ENCODE data around the gene ABR. TPM values are rescaled to one million over a fixed set of nuclear protein-coding genes. Genes with fewer than 3 reads are reported as not detected.
A peak's percentile ranks its signal among the peaks of the same experiment; 100 is the strongest.

ABR gene
- total and polyA plus RNA-seq, 5 donors from 2014 or later, result 13.2 to 116 (median 18.3) TPM

DNA sequence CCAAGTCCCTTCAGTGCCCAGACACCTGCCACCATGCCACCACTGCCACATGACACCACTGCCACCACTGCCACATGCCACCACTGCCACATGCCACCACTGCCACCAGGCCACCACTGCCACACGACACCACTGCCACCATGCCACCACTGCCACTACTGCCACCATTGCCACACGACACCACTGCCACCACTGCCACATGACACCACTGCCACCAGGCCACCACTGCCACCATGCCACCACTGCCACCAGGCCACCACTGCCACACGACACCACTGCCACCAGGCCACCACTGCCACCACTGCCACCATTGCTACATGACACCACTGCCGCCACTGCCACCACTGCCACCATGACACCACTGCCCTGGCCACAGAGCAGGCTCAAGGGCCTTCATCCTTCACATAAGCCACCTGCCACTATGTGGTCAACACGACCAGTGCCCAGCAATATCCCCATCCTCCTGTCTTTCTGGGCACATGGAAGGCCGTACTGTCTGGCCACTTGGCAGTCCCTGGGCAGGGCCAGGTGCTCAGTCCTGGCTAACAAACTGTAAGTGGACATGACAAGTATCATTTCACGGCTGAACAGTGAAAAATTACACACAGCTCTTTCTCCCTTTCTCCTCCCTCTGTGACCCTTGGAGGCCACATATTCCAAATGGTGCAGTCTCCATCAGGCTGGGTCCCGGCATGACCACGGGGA, 33.1 kb downstream of the ABR start:
- Mint-ChIP-seq H3K4me1 (no peaks in the 10 kb centered on the region), H3K36me3 (peaks cover 4% of the 10 kb centered on the region), H3K4me3 (no peak overlapping the region), H3K27me3 (no peaks in the 10 kb centered on the region), H3K9me3 (no peaks in the 10 kb centered on the region), H3K27ac (no peak overlapping the region)
- no peak overlapping the region for H3K4me3 ChIP-seq (ENCODE audit: low read depth, low read length)
- DNase-seq (no peak), ATAC-seq (ENCODE audit: low read depth in 2 of 2) (no peak)
- H3K9me3 ChIP-seq (ENCODE audit: control insufficient read depth in 2 of 2, low read length in 2 of 2), result no peaks in the 10 kb centered on the region
- no peaks in the 10 kb centered on the region for H3K36me3 ChIP-seq (ENCODE audit: control insufficient read depth, insufficient read depth, low read length)
- no peaks in the 10 kb centered on the region for H3K27me3 ChIP-seq (ENCODE audit: control insufficient read depth, insufficient read depth, low read length)
- no peaks in the 10 kb centered on the region for H3K4me1 ChIP-seq (ENCODE audit: control insufficient read depth, insufficient read depth, low read length, poor library complexity, severe bottlenecking)
- no peak overlapping the region for H3K27ac ChIP-seq (ENCODE audit: insufficient read depth, low read length, poor library complexity, severe bottlenecking)

DNA sequence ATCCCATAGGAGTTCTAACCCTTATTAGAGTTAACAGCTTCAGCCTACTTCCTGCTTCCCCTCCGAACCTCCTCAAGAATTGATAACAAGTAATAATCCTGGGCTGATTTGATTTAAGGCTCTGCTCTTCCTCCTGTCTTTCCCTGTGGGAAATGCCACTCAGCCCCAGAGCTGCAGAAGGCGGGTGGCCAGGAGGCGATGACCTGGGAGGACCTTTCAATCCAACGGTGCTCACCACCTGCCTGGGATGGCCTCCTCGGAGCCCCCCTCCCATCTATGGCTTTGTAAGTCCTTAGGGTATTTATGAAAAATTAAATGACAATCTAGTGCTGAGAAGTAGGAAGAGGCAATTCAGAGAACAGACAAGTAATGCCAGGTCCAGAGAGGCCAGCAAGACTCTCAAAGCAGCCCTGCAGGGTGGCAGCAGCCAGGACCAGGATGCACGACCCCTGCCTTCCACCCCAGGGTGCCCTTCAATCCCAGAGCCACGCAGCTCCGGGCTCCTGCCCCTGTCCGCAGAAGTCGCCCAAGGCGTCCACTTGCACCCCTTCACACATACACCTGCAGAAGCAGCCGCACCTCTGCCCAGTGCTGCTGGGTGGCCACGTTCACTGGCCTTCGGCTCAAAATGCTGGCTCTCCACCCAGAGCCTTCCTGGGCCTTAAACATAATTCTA, 34.3 kb downstream of the ABR start:
- Histone ChIP-seq H3K9me3 (ENCODE audit: control insufficient read depth in 2 of 2, low read length in 2 of 2) (no peaks in the 10 kb centered on the region), H3K4me1 (ENCODE audit: control insufficient read depth, insufficient read depth, low read length, poor library complexity, severe bottlenecking) (no peaks in the 10 kb centered on the region), H3K4me3 (ENCODE audit: low read depth, low read length) (no peak overlapping the region), H3K27ac (ENCODE audit: insufficient read depth, low read length, poor library complexity, severe bottlenecking) (no peak overlapping the region), H3K36me3 (ENCODE audit: control insufficient read depth, insufficient read depth, low read length) (no peaks in the 10 kb centered on the region), H3K27me3 (ENCODE audit: control insufficient read depth, insufficient read depth, low read length) (no peaks in the 10 kb centered on the region)
- Mint-ChIP-seq H3K27ac (no peak overlapping the region), H3K4me1 (no peaks in the 10 kb centered on the region), H3K36me3 (peaks cover 4% of the 10 kb centered on the region), H3K27me3 (no peaks in the 10 kb centered on the region), H3K4me3 (no peak overlapping the region), H3K9me3 (no peaks in the 10 kb centered on the region)
- no peak for ATAC-seq (ENCODE audit: low read depth in 2 of 2)
- no peak for DNase-seq

DNA sequence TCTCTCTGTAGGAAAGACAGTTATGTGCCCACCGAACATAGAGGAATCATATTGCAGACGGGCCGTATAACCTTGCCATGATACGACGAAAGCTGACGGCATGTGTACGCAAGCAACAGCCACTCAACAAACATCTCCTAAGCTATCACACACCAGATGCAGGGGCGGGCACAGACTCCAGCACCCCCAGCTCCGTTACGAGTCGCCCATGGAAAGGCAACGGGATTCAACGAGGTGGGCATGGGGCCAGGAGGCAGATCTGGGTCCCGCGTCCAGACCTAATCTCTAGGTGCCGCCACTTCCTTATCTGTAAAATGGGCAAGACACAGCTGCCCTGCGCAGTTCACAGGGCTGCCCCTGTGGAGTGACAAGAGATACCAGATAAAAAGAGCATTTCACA, 35.6 kb downstream of the ABR start:
- DNase-seq (no peak), ATAC-seq (ENCODE audit: low read depth in 2 of 2) (no peak)
- Mint-ChIP-seq H3K4me3 (no peak overlapping the region), H3K27me3 (no peaks in the 10 kb centered on the region), H3K27ac (no peak overlapping the region), H3K36me3 (no peaks in the 10 kb centered on the region), H3K9me3 (no peaks in the 10 kb centered on the region), H3K4me1 (no peaks in the 10 kb centered on the region)
- no peak overlapping the region for H3K4me3 ChIP-seq (ENCODE audit: low read depth, low read length)
- no peaks in the 10 kb centered on the region for H3K9me3 ChIP-seq (ENCODE audit: control insufficient read depth in 2 of 2, low read length in 2 of 2)
- no peak overlapping the region for H3K27ac ChIP-seq (ENCODE audit: insufficient read depth, low read length, poor library complexity, severe bottlenecking)
- H3K27me3 ChIP-seq (ENCODE audit: control insufficient read depth, insufficient read depth, low read length), result no peaks in the 10 kb centered on the region
- no peaks in the 10 kb centered on the region for H3K36me3 ChIP-seq (ENCODE audit: control insufficient read depth, insufficient read depth, low read length)
- no peaks in the 10 kb centered on the region for H3K4me1 ChIP-seq (ENCODE audit: control insufficient read depth, insufficient read depth, low read length, poor library complexity, severe bottlenecking)

DNA sequence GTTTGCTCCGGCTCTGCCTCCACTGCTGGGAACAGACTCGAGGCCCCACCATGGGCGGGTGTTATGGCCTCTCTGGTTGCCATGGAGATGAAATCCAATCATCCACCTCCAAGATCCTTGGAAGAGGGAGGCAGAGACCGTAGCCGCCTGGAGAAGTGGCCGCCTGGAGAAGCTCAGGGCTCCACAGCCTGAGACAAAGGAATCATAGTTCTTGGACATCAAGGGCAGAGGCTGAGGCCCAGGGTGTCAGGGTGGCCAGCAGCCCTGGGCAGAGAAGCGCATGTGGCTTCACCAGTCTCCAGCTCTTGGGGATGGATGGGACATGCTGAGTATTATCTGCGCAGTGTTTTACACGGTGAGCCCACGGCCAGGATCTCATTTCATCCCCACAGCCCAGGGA, 36.2 kb downstream of the ABR start:
- Histone ChIP-seq H3K9me3 (ENCODE audit: control insufficient read depth in 2 of 2, low read length in 2 of 2) (no peaks in the 10 kb centered on the region), H3K4me1 (ENCODE audit: control insufficient read depth, insufficient read depth, low read length, poor library complexity, severe bottlenecking) (no peaks in the 10 kb centered on the region), H3K27ac (ENCODE audit: insufficient read depth, low read length, poor library complexity, severe bottlenecking) (no peak overlapping the region), H3K4me3 (ENCODE audit: low read depth, low read length) (no peak overlapping the region), H3K36me3 (ENCODE audit: control insufficient read depth, insufficient read depth, low read length) (no peaks in the 10 kb centered on the region), H3K27me3 (ENCODE audit: control insufficient read depth, insufficient read depth, low read length) (no peaks in the 10 kb centered on the region)
- no peaks in the 10 kb centered on the region for H3K27me3 Mint-ChIP-seq
- ATAC-seq (ENCODE audit: low read depth in 2 of 2) (no peak), DNase-seq (no peak)
- no peak overlapping the region for H3K27ac Mint-ChIP-seq
- H3K36me3 Mint-ChIP-seq, result no peaks in the 10 kb centered on the region
- H3K4me3 Mint-ChIP-seq, result no peak overlapping the region
- H3K4me1 Mint-ChIP-seq, result no peaks in the 10 kb centered on the region
- no peaks in the 10 kb centered on the region for H3K9me3 Mint-ChIP-seq

DNA sequence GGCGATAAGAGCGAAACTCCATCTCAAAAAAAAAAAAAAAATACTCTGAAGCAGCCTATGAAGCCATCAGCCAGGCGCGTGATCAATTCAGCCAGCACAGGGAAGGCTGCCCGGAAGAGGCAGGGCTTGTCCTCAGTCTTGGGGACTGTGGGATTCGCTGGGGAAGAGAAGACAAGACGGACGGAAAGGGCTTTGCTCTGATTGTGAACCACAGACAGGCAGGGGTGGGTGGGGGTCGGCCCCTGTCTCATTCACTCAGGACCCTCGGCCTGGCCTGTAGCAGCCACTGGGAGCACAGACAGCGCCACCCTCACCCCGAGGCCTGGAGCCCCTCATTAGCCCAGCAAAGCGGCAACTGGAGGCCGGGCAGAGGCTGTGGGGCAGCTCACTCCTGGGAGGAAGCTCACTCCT, 37.2 kb downstream of the ABR start:
- H3K27me3 Mint-ChIP-seq, result no peaks in the 10 kb centered on the region
- H3K36me3 Mint-ChIP-seq, result no peaks in the 10 kb centered on the region
- Histone ChIP-seq H3K9me3 (ENCODE audit: control insufficient read depth in 2 of 2, low read length in 2 of 2) (no peaks in the 10 kb centered on the region), H3K4me3 (ENCODE audit: low read depth, low read length) (no peak overlapping the region), H3K4me1 (ENCODE audit: control insufficient read depth, insufficient read depth, low read length, poor library complexity, severe bottlenecking) (no peaks in the 10 kb centered on the region), H3K27me3 (ENCODE audit: control insufficient read depth, insufficient read depth, low read length) (no peaks in the 10 kb centered on the region), H3K27ac (ENCODE audit: insufficient read depth, low read length, poor library complexity, severe bottlenecking) (no peak overlapping the region), H3K36me3 (ENCODE audit: control insufficient read depth, insufficient read depth, low read length) (no peaks in the 10 kb centered on the region)
- no peak for ATAC-seq (ENCODE audit: low read depth in 2 of 2)
- no peak overlapping the region for H3K4me3 Mint-ChIP-seq
- DNase-seq, result no peak
- H3K4me1 Mint-ChIP-seq, result no peaks in the 10 kb centered on the region
- H3K27ac Mint-ChIP-seq, result no peak overlapping the region
- no peaks in the 10 kb centered on the region for H3K9me3 Mint-ChIP-seq

DNA sequence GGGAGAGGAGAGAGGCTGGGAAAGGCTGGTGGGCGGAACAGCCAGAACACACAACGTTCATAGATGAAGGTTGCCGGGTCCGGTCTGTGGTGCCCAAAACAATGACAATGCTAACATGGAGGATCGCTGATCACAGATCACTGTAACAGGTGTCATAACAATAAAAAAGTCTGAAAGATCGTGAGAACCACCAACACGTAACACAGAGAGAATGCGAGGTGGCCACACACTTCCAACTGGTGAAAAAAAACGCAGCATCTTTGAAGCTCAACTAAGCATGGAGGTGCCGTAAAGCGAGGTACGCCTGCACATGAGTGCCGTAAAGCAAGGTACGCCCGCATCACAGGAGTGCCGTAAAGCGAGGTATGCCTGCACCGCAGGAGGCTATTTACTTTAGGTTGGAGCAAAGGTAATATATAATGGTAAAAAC, 42.3 kb downstream of the ABR start:
- Histone ChIP-seq H3K36me3 (ENCODE audit: control insufficient read depth, insufficient read depth, low read length) (no peaks in the 10 kb centered on the region), H3K4me3 (ENCODE audit: low read depth, low read length) (no peak overlapping the region), H3K27ac (ENCODE audit: insufficient read depth, low read length, poor library complexity, severe bottlenecking) (no peak overlapping the region), H3K9me3 (ENCODE audit: control insufficient read depth in 2 of 2, low read length in 2 of 2) (no peaks in the 10 kb centered on the region), H3K27me3 (ENCODE audit: control insufficient read depth, insufficient read depth, low read length) (no peaks in the 10 kb centered on the region), H3K4me1 (ENCODE audit: control insufficient read depth, insufficient read depth, low read length, poor library complexity, severe bottlenecking) (no peaks in the 10 kb centered on the region)
- H3K27me3 Mint-ChIP-seq, result peaks cover 4% of the 10 kb centered on the region
- H3K36me3 Mint-ChIP-seq, result no peaks in the 10 kb centered on the region
- DNase-seq, result peak in 2 of 3 donors; percentile 39 to 51
- H3K27ac Mint-ChIP-seq, result peak overlapping the region in 1 of 3 donors; percentile 72
- peak overlapping the region in 1 of 4 donors; percentile 72 for H3K4me3 Mint-ChIP-seq
- no peaks in the 10 kb centered on the region for H3K4me1 Mint-ChIP-seq
- ATAC-seq (ENCODE audit: low read depth in 2 of 2), result no peak
- no peaks in the 10 kb centered on the region for H3K9me3 Mint-ChIP-seq

DNA sequence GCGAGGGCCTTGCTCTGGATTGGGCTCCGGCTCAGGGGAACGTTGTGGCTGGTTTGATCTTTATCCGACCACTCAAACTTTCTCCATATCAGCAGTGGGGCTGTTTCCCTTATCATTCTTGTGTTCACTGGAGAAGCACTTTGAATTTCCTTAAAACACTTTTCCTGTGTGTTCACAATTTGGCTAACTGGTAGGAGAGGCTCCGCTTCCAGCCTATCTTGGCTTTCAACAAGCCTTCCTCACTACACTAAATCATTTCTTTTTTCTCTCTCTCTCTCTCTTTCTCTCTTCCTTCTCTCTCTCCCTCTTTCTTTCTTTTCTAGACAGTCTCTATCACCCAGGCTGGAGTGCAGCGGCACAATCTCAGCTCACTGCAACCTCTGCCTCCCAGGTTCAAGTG, 43.0 kb downstream of the ABR start:
- Mint-ChIP-seq H3K4me1 (no peaks in the 10 kb centered on the region), H3K36me3 (no peaks in the 10 kb centered on the region), H3K4me3 (no peak overlapping the region), H3K27ac (no peak overlapping the region), H3K27me3 (peaks cover 4% of the 10 kb centered on the region), H3K9me3 (peaks cover 0 to 2% (median 0%) of the 10 kb centered on the region in 7 donors)
- Histone ChIP-seq H3K27me3 (ENCODE audit: control insufficient read depth, insufficient read depth, low read length) (no peaks in the 10 kb centered on the region), H3K4me3 (ENCODE audit: low read depth, low read length) (no peak overlapping the region), H3K4me1 (ENCODE audit: control insufficient read depth, insufficient read depth, low read length, poor library complexity, severe bottlenecking) (no peaks in the 10 kb centered on the region), H3K9me3 (ENCODE audit: control insufficient read depth in 2 of 2, low read length in 2 of 2) (no peaks in the 10 kb centered on the region), H3K36me3 (ENCODE audit: control insufficient read depth, insufficient read depth, low read length) (no peaks in the 10 kb centered on the region), H3K27ac (ENCODE audit: insufficient read depth, low read length, poor library complexity, severe bottlenecking) (no peak overlapping the region)
- no peak for ATAC-seq (ENCODE audit: low read depth in 2 of 2)
- no peak for DNase-seq
